Chondrocyte (in vitro differentiated cells): ENCODE measurements around the gene GOLGA6L10. TPM values are rescaled to one million over a fixed set of nuclear protein-coding genes. Genes with fewer than 3 reads are reported as not detected.
"Not testable (repeated sequence)": the region's sequence is repeated elsewhere in the genome, so short reads cannot be mapped to it uniquely, and the experiment has no call there.

ENCODE experiments used
- DNase-seq: peaks from one replicate; pipeline ENCODE4 v3.0.0; 2021; ENCODE audit warnings: mixed read lengths, low spot score
- H3K27ac Mint-ChIP-seq: one replicate; pipeline ENCODE4 v1.8.0; 2021; ENCODE audit warnings: mild to moderate bottlenecking, moderate library complexity, mixed read lengths; ENCODE audit not compliant: unreplicated experiment
- H3K27me3 Mint-ChIP-seq: 2 replicates; pipeline ENCODE4 v1.8.0; 2021; ENCODE audit warnings: low read depth, mixed read lengths
- H3K36me3 Mint-ChIP-seq: 2 replicates; pipeline ENCODE4 v1.8.0; 2021; ENCODE audit warnings: low read depth, mixed read lengths
- H3K4me1 Mint-ChIP-seq: 2 replicates; pipeline ENCODE4 v1.8.0; 2021; ENCODE audit warnings: low read depth, mild to moderate bottlenecking, mixed read lengths
- H3K4me3 Mint-ChIP-seq: one replicate; pipeline ENCODE4 v1.8.0; 2021; ENCODE audit warnings: mild to moderate bottlenecking, moderate library complexity, mixed read lengths; ENCODE audit not compliant: unreplicated experiment
- H3K9me3 Mint-ChIP-seq: 2 replicates; pipeline ENCODE4 v1.8.0; 2021; ENCODE audit warnings: low read depth, mixed read lengths
- total RNA-seq: library from RNA; stranded (reverse); gene quantifications from 3 replicates; pipeline ENCODE4 v1.2.1, GENCODE V29; 2021
- TF ChIP-seq, protein P1 (sequence below): fragments of 200-600 bp; sonication (generic); IDR thresholded peaks from 2 replicates; pipeline ENCODE4 v1.5.0; 2021; ENCODE audit warnings: antibody characterized with exemption, mild to moderate bottlenecking, moderate library complexity

The GOLGA6L10 gene
- total RNA-seq, 1 donor from 2014 or later: 2.0 TPM

- TF ChIP-seq, protein P1, sequence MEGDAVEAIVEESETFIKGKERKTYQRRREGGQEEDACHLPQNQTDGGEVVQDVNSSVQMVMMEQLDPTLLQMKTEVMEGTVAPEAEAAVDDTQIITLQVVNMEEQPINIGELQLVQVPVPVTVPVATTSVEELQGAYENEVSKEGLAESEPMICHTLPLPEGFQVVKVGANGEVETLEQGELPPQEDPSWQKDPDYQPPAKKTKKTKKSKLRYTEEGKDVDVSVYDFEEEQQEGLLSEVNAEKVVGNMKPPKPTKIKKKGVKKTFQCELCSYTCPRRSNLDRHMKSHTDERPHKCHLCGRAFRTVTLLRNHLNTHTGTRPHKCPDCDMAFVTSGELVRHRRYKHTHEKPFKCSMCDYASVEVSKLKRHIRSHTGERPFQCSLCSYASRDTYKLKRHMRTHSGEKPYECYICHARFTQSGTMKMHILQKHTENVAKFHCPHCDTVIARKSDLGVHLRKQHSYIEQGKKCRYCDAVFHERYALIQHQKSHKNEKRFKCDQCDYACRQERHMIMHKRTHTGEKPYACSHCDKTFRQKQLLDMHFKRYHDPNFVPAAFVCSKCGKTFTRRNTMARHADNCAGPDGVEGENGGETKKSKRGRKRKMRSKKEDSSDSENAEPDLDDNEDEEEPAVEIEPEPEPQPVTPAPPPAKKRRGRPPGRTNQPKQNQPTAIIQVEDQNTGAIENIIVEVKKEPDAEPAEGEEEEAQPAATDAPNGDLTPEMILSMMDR: no peak
- Mint-ChIP-seq H3K27me3 (no peaks in the 10 kb centered on the region), H3K4me1 (no peaks in the 10 kb centered on the region), H3K4me3 (no peak overlapping the region), H3K36me3 (peaks cover 4% of the 10 kb centered on the region), H3K9me3 (peaks cover 4% of the 10 kb centered on the region), H3K27ac (no peak overlapping the region)
- DNase-seq: peak; percentile 49
These were observed 34.3 kb downstream of the GOLGA6L10 start for GRCh38 chr15:82314769-82315518.

DNA sequence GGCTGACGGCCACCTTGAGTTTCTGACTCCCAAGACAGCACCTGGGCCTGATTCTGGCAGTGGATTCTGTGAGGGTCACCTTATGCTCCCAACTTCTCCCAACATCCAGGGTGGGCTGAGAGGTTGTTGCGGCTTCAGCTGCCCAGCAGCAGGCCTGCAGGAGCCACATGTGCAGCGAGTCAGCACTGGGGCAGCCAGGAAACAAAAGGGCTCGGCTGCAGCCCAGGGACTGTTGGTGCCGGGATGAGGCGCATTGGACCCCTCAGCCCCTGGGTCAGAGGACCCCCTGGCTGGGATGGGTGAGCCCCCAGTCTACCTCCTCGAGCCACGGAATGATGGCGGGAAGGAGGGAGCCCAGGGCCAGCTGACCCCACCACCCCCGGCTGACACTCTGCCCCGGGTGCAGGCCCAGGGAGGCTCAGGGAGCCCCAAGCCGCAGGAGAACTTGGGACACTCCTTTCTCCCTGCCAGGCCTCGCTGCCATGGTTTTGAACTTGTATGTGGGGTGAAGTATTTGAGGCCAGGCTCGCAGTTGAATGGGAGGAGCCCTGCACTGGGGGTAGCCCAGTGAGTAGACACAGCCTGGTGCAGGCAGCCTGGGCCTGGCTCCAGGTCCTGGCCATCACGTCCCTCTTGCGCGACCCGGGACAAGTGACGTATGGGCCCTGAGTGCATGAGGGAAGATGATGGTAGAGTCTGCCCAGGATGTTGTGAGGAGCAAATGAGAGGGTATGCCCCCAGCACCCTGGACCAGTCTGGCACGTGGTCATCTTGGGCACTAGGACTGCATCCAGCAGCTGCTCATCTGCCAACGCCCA lies 35.1 kb downstream of the GOLGA6L10 start:
- not testable (repeated sequence) for H3K36me3 Mint-ChIP-seq, H3K4me1 Mint-ChIP-seq, H3K27me3 Mint-ChIP-seq, H3K27ac Mint-ChIP-seq, H3K4me3 Mint-ChIP-seq, H3K9me3 Mint-ChIP-seq
- DNase-seq: peak; percentile 74

DNA sequence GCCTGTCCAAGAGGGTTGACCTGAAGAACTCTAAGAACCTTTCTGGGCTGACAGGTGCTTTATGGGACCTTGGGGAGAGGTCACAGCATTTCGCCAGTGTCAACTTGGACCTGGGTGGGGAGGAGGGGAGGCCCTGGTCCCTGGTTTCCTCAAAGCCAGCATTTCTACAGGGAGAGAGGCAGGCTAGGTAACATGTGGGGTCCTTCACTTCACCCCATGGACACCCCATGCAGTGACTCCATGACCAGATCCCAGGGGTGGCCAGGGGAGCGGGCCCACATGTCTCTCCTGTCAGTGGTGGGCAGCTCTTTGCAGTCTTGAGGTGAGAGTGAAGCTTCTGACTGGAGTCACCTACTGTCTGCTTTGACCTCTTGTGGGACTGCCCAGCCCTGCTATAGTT lies 35.8 kb downstream of the GOLGA6L10 start:
- Mint-ChIP-seq H3K4me1 (no peaks in the 10 kb centered on the region), H3K4me3 (no peak overlapping the region), H3K27ac (no peak overlapping the region), H3K9me3 (peaks cover 4% of the 10 kb centered on the region), H3K27me3 (no peaks in the 10 kb centered on the region), H3K36me3 (peaks cover 4% of the 10 kb centered on the region)
- TF ChIP-seq, protein P1: no peak
- DNase-seq: peak; percentile 42

DNA sequence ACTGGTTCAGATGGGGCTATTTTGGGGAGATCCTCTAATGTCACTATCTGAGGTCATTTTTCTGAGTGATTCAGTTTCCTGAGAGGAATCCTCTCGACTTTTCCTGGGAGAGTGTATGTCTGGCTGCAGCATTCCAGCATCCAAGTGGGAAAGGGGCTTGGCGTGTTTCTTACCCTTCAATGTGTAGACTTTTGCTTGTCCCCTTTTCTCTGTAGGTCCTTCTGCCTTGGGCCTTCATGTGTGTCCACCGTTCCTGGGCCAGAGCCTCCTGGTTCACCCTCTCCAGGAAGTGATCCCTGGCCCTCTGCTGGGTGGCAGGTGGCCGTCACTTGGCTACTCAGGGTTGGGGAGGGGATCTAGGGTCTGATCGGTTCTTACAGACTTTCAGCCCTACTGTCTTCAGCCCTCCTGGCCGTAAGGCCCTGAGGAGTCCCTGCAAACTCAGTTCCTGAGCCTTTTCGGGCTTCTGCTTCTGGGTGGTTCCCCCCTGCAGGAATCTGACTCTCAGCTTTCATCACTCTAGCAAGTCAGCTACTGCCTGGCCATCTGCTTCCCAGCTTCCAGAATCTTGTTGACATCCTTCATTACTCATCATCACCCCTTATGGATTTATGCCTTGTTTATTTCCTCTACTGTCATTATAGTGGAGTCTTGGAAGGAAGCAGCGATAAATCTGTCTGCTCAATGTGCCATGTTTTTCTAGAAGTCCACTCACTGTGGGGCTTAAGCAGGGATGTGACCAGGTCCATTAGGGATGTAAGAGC lies 36.5 kb downstream of the GOLGA6L10 start:
- Mint-ChIP-seq H3K27me3 (no peaks in the 10 kb centered on the region), H3K36me3 (peaks cover 4% of the 10 kb centered on the region), H3K4me3 (no peak overlapping the region), H3K9me3 (peaks cover 4% of the 10 kb centered on the region), H3K27ac (no peak overlapping the region), H3K4me1 (no peaks in the 10 kb centered on the region)
- DNase-seq: peak; percentile 52
- TF ChIP-seq, protein P1: no peak

DNA sequence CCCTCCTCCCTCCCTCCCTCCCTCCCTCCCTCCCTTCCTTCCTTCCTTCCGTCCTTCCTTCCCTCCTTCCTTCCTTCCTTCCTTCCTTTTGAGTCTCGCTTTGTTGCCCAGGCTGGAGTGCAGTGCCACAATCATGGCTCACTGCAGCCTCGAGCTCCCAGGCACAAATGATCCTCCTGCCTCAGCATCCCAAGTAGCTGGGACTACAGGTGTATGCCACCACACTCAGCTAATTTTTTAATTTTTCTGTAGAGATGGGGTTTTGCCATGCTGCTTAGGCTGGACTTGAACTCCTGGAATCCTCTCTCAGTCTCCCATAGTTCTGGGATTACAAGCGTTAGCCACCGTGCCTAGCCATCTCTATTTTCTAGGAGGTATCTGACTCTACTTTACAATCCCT lies 38.0 kb downstream of the GOLGA6L10 start:
- H3K27me3 Mint-ChIP-seq, H3K36me3 Mint-ChIP-seq, H3K4me3 Mint-ChIP-seq, H3K4me1 Mint-ChIP-seq, H3K27ac Mint-ChIP-seq, H3K9me3 Mint-ChIP-seq: not testable (repeated sequence)
- DNase-seq: peak; percentile 3

GRCh38 chr15:82309802-82310201 lies 39.5 kb downstream of the GOLGA6L10 start:
- Mint-ChIP-seq H3K4me1 (no peaks in the 10 kb centered on the region), H3K27me3 (no peaks in the 10 kb centered on the region), H3K4me3 (no peak overlapping the region), H3K9me3 (peaks cover 4% of the 10 kb centered on the region), H3K36me3 (peaks cover 4% of the 10 kb centered on the region), H3K27ac (no peak overlapping the region)
- TF ChIP-seq, protein P1: no peak
- DNase-seq: no peak
